Kidney (tissue), 22 donors: Measurements from ENCODE around the gene AKR1B1. TPM values are rescaled to one million over a fixed set of nuclear protein-coding genes. Genes with fewer than 3 reads are reported as not detected.

Experiments used
- DNase-seq, 5 donors: peaks; one replicate each; pipeline ENCODE4 v3.0.0-alpha.2; 2013 to 2020
- FAIRE-seq: peaks from 2 replicates; lab custom pipeline; 2012; peaks lifted over from hg19 to GRCh38; lab: Jason Lieb, UNC
- H3K27ac ChIP-seq, 2 donors: one replicate each; pipeline ENCODE4 v1.7.0; 2013; ENCODE audit warnings: low read depth in 2 of 2, low read length in 2 of 2, inconsistent platforms in 1 of 2
- H3K27me3 ChIP-seq: one replicate; pipeline ENCODE4 v1.7.1; 2013; ENCODE audit warnings: low read length, inconsistent platforms; ENCODE audit not compliant: control insufficient read depth, insufficient read depth
- H3K36me3 ChIP-seq, 3 donors: one replicate each; pipeline versions ENCODE4 v1.7.0 to v1.7.1; 2013; ENCODE audit warnings: low read length in 3 of 3, control low read depth in 1 of 3, inconsistent platforms in 1 of 3; ENCODE audit not compliant: insufficient read depth in 3 of 3, control insufficient read depth in 2 of 3
- H3K4me1 ChIP-seq, 3 donors: one replicate each; pipeline versions ENCODE4 v1.7.0 to v1.7.1; 2013; ENCODE audit warnings: low read length in 3 of 3, inconsistent platforms in 1 of 3, low read depth in 1 of 3; ENCODE audit not compliant: control insufficient read depth in 2 of 3, insufficient read depth in 2 of 3
- H3K4me3 ChIP-seq, 3 donors: one replicate each; pipeline versions ENCODE4 v1.7.0 to v1.8.1; 2013; ENCODE audit warnings: low read length in 3 of 3, control low read depth in 1 of 3, inconsistent platforms in 1 of 3
- H3K9ac ChIP-seq, 3 donors: one replicate each; pipeline versions ENCODE4 v1.7.0 to v1.7.1; 2013; ENCODE audit warnings: low read length in 3 of 3, control low read depth in 1 of 3, inconsistent platforms in 1 of 3
- H3K9me3 ChIP-seq, 3 donors: one replicate each; pipeline versions ENCODE4 v1.7.0 to v1.7.1; 2013; ENCODE audit warnings: low read length in 3 of 3, control low read depth in 1 of 3, inconsistent platforms in 1 of 3; ENCODE audit not compliant: control insufficient read depth in 2 of 3, insufficient read depth in 1 of 3
- intact Hi-C: fragments of 100-400 bp; cut with DNase I; formaldehyde crosslinking; loops from one replicate; pipeline ENCODE4 v1.11.1; 2022
- long read RNA-seq, 10 donors: library from polyadenylated mRNA in 1 of 10; unstranded in 1 of 10; transcript quantifications; one replicate each; pipeline ENCODE4 v2.0.0 and lab custom pipeline, GENCODE V29; 2021 to 2026
- polyA plus RNA-seq: library from polyadenylated mRNA; stranded (reverse); fragments of 350-450 nt; fragmentation: Illumina TruSeq; extraction: RNeasy Lipid Tissue Mini Kit (QIAGEN cat#74804); gene quantifications from one replicate; pipeline ENCODE4 v1.2.3, GENCODE V29; 2014; ENCODE audit warnings: low read depth, low replicate concordance; ENCODE audit not compliant: insufficient read depth
- total RNA-seq: library from RNA; stranded (reverse); fragmentation: NEBNext Ultra II Directional; extraction: Animal tissue kit (Norgen Biotek cat#: 25700); gene quantifications from one replicate; pipeline ENCODE4 v1.2.1, GENCODE V29; 2021
- TF ChIP-seq, protein P1 (sequence below): IDR thresholded peaks from 3 replicates; pipeline ENCODE4 v1.5.1; 2012; ENCODE audit warnings: mild to moderate bottlenecking, moderate library complexity, borderline replicate concordance; ENCODE audit not compliant: insufficient read depth; ENCODE audit errors: extremely low read depth
- donor health status: control.
- donor health status: control.
- donor health status: control.
- donor health status: control.
- donor health status: control.
- donor health status: DM: yes; HTN: yes; CAD: no.
- donor health status: Normal renal cell carcinoma (clear cell type).

AKR1B1 gene
- 93.8 TPM for total RNA-seq
- 183 TPM for polyA plus RNA-seq
- long read RNA-seq, donor 1, transcript AKR1B1-201 (10 exons, 1,409 nt), result major isoform, 30 of 30 reads
- long read RNA-seq, donor 1, partial matches to known transcripts, result 0 of 30 reads
- long read RNA-seq, donor 1, other reads (novel, unspliced or antisense), result 0 of 30 reads
- long read RNA-seq, donor 2, transcript AKR1B1-201 (10 exons, 1,409 nt), result major isoform, 42 of 42 reads
- long read RNA-seq, donor 2, partial matches to known transcripts, result 0 of 42 reads
- long read RNA-seq, donor 2, other reads (novel, unspliced or antisense), result 0 of 42 reads
- long read RNA-seq, donor 3, transcript AKR1B1-201 (10 exons, 1,409 nt), result major isoform, 30 of 32 reads
- long read RNA-seq, donor 3, partial matches to known transcripts, result 0 of 32 reads
- long read RNA-seq, donor 3, other reads (novel, unspliced or antisense), result 0 of 32 reads
- long read RNA-seq, donor 4, transcript AKR1B1-201 (10 exons, 1,409 nt), result major isoform, 31 of 32 reads
- long read RNA-seq, donor 4, partial matches to known transcripts, result 0 of 32 reads
- long read RNA-seq, donor 4, other reads (novel, unspliced or antisense), result 0 of 32 reads
- long read RNA-seq, donor 5, partial matches to known transcripts, result 0 of 1 reads
- long read RNA-seq, donor 5, other reads (novel, unspliced or antisense), result 0 of 1 reads
- long read RNA-seq, donor 6, transcript AKR1B1-201 (10 exons, 1,409 nt), result major isoform, 62 of 78 reads
- long read RNA-seq, donor 6, partial matches to known transcripts, result 15 of 78 reads
- long read RNA-seq, donor 6, other reads (novel, unspliced or antisense), result 0 of 78 reads
- long read RNA-seq, donor 7, transcript AKR1B1-201 (10 exons, 1,409 nt), result major isoform, 47 of 56 reads
- long read RNA-seq, donor 7, partial matches to known transcripts, result 2 of 56 reads
- long read RNA-seq, donor 7, other reads (novel, unspliced or antisense), result 7 of 56 reads
- long read RNA-seq, donor 8, transcript AKR1B1-201 (10 exons, 1,409 nt), result major isoform, 41 of 49 reads
- long read RNA-seq, donor 8, partial matches to known transcripts, result 6 of 49 reads
- long read RNA-seq, donor 8, other reads (novel, unspliced or antisense), result 0 of 49 reads
- long read RNA-seq, donor 9, transcript AKR1B1-201 (10 exons, 1,409 nt), result major isoform, 17 of 18 reads
- long read RNA-seq, donor 9, partial matches to known transcripts, result 0 of 18 reads
- long read RNA-seq, donor 9, other reads (novel, unspliced or antisense), result 0 of 18 reads
- long read RNA-seq, donor 10, transcript AKR1B1-201 (10 exons, 1,409 nt), result major isoform, 22 of 56 reads
- long read RNA-seq, donor 10, partial matches to known transcripts, result 33 of 56 reads
- long read RNA-seq, donor 10, other reads (novel, unspliced or antisense), result 0 of 56 reads

GRCh38 chr7:134458806-134459698 is at the start of gene AKR1B1:
AKR1B1 (minus strand) TSS chr7:134459100; CDS start chr7:134459062, 38 bp downstream.
- H3K4me3 ChIP-seq, result peak within 1 kb of the TSS; percentile 65 to 90 (median 70)
- TF ChIP-seq, protein P1, sequence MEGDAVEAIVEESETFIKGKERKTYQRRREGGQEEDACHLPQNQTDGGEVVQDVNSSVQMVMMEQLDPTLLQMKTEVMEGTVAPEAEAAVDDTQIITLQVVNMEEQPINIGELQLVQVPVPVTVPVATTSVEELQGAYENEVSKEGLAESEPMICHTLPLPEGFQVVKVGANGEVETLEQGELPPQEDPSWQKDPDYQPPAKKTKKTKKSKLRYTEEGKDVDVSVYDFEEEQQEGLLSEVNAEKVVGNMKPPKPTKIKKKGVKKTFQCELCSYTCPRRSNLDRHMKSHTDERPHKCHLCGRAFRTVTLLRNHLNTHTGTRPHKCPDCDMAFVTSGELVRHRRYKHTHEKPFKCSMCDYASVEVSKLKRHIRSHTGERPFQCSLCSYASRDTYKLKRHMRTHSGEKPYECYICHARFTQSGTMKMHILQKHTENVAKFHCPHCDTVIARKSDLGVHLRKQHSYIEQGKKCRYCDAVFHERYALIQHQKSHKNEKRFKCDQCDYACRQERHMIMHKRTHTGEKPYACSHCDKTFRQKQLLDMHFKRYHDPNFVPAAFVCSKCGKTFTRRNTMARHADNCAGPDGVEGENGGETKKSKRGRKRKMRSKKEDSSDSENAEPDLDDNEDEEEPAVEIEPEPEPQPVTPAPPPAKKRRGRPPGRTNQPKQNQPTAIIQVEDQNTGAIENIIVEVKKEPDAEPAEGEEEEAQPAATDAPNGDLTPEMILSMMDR, result peak; percentile 41
- H3K27me3 ChIP-seq, result no peaks in the 10 kb centered on the region
- intact Hi-C loops, result no loop called here
- peaks cover 0 to 5% (median 0%) of the 10 kb centered on the region in 3 donors for H3K4me1 ChIP-seq
- FAIRE-seq, result no peak
- H3K9ac ChIP-seq, result peak within 1 kb of the TSS; percentile 35 to 62 (median 35)
- DNase-seq, result peak; percentile 93 to 97 (median 95)
- H3K27ac ChIP-seq, result peak within 1 kb of the TSS; percentile 29 to 80
- H3K36me3 ChIP-seq, result no peaks in the 10 kb centered on the region
- H3K9me3 ChIP-seq, result no peaks in the 10 kb centered on the region

- FAIRE-seq (no peak), DNase-seq (no peak)
- no peaks in the 10 kb centered on the region for H3K36me3 ChIP-seq
- no peak overlapping the region for H3K9ac ChIP-seq
- H3K4me3 ChIP-seq, result no peak overlapping the region
- H3K27me3 ChIP-seq, result no peaks in the 10 kb centered on the region
- H3K4me1 ChIP-seq, result no peaks in the 10 kb centered on the region
- intact Hi-C loops, result no loop called here
- TF ChIP-seq, protein P1, result no peak
- H3K9me3 ChIP-seq, result no peaks in the 10 kb centered on the region
- no peak overlapping the region for H3K27ac ChIP-seq
Observed at GRCh38 chr7:134505856-134506255, 47.0 kb upstream of the AKR1B1 start.

GRCh38 chr7:134504660-134505164 is 45.8 kb upstream of the AKR1B1 start:
- no peaks in the 10 kb centered on the region for H3K27me3 ChIP-seq
- no peaks in the 10 kb centered on the region for H3K4me1 ChIP-seq
- no peak for DNase-seq
- FAIRE-seq, result no peak
- TF ChIP-seq, protein P1, result no peak
- no peaks in the 10 kb centered on the region for H3K9me3 ChIP-seq
- no peak overlapping the region for H3K4me3 ChIP-seq
- H3K9ac ChIP-seq, result no peak overlapping the region
- no peak overlapping the region for H3K27ac ChIP-seq
- intact Hi-C loops, result no loop called here
- H3K36me3 ChIP-seq, result no peaks in the 10 kb centered on the region
